ENCODE data around the gene DEUP1. TPM values are rescaled to one million over a fixed set of nuclear protein-coding genes. Genes with fewer than 3 reads are reported as not detected.

DEUP1 gene
- total and polyA plus RNA-seq, 8 donors: not detected

GRCh38 chr11:93464927-93465540 is 134.5 kb downstream of the DEUP1 start:
- 63 to 70% (median 66%) methylated on average over 3 of the region's 3 CpGs for WGBS, 5 donors
- intact Hi-C loops (cut with DNase I; ENCODE audit: low total_unique reads): no loop called here
- H3K4me1 ChIP-seq: no peaks in the 10 kb centered on the region
- H3K27me3 ChIP-seq: no peaks in the 10 kb centered on the region
- H3K9me3 ChIP-seq: no peaks in the 10 kb centered on the region
- H3K36me3 ChIP-seq: no peaks in the 10 kb centered on the region
- no peak overlapping the region for H3K4me3 ChIP-seq
- no peak overlapping the region for H3K27ac ChIP-seq
- no peak for DNase-seq
- no peak for TF ChIP-seq CTCF (IDR thresholded peaks at IDR 0.05)
- TF ChIP-seq EP300 (IDR thresholded peaks at IDR 0.05): no peak
- no peak for TF ChIP-seq POLR2AphosphoS5 (IDR thresholded peaks at IDR 0.05)
- TF ChIP-seq POLR2A (IDR thresholded peaks at IDR 0.05): no peak

- H3K27ac ChIP-seq: no peak overlapping the region
- H3K36me3 ChIP-seq: no peaks in the 10 kb centered on the region
- no peaks in the 10 kb centered on the region for H3K4me1 ChIP-seq
- DNase-seq: no peak
- H3K4me3 ChIP-seq: no peak overlapping the region
- intact Hi-C loops (cut with DNase I; ENCODE audit: low total_unique reads): no loop called here
- no peaks in the 10 kb centered on the region for H3K27me3 ChIP-seq
- WGBS, 5 donors: 84 to 94% (median 91%) methylated on average over 4 of the region's 4 CpGs
- H3K9me3 ChIP-seq: no peaks in the 10 kb centered on the region
- no peak for TF ChIP-seq POLR2AphosphoS5 (IDR thresholded peaks at IDR 0.05)
- no peak for TF ChIP-seq POLR2A (IDR thresholded peaks at IDR 0.05)
- no peak for TF ChIP-seq EP300 (IDR thresholded peaks at IDR 0.05)
- TF ChIP-seq CTCF (IDR thresholded peaks at IDR 0.05): no peak
Observed at GRCh38 chr11:93467054-93467453, 136.5 kb downstream of the DEUP1 start.

- intact Hi-C loops (cut with DNase I; ENCODE audit: low total_unique reads): no loop called here
- no peak for DNase-seq
- TF ChIP-seq POLR2AphosphoS5 (IDR thresholded peaks at IDR 0.05) (no peak), EP300 (IDR thresholded peaks at IDR 0.05) (no peak), CTCF (IDR thresholded peaks at IDR 0.05) (no peak), POLR2A (IDR thresholded peaks at IDR 0.05) (no peak)
- WGBS, 5 donors: 51 to 58% (median 55%) methylated on average over 5 of the region's 5 CpGs
- no peaks in the 10 kb centered on the region for H3K36me3 ChIP-seq
- H3K9me3 ChIP-seq: no peaks in the 10 kb centered on the region
- H3K27me3 ChIP-seq: no peaks in the 10 kb centered on the region
- H3K4me1 ChIP-seq: no peaks in the 10 kb centered on the region
- no peak overlapping the region for H3K27ac ChIP-seq
- H3K4me3 ChIP-seq: no peak overlapping the region
Observed at GRCh38 chr11:93468290-93468689, 137.7 kb downstream of the DEUP1 start.

GRCh38 chr11:93474123-93474522 is 143.6 kb downstream of the DEUP1 start:
- Histone ChIP-seq H3K27ac (no peak overlapping the region), H3K27me3 (no peaks in the 10 kb centered on the region), H3K4me1 (peaks cover 4 to 25% (median 15%) of the 10 kb centered on the region in 4 donors), H3K9me3 (no peaks in the 10 kb centered on the region), H3K4me3 (no peak overlapping the region), H3K36me3 (peaks cover 0 to 6% (median 5%) of the 10 kb centered on the region in 4 donors)
- DNase-seq: no peak
- intact Hi-C loops (cut with DNase I; ENCODE audit: low total_unique reads): no loop called here
- no peak for TF ChIP-seq CTCF (IDR thresholded peaks at IDR 0.05)
- no peak for TF ChIP-seq POLR2A (IDR thresholded peaks at IDR 0.05)
- no peak for TF ChIP-seq POLR2AphosphoS5 (IDR thresholded peaks at IDR 0.05)
- no peak for TF ChIP-seq EP300 (IDR thresholded peaks at IDR 0.05)
- 93 to 100% (median 100%) methylated on average over 1 of the region's 1 CpG for WGBS, 5 donors
